Stimulated activated CD8-positive, alpha-beta memory T cell treated with anti-CD3 and anti-CD28 coated beads, Interleukin-12 subunit alpha, Interleukin-12 subunit beta, amount 100 ng/mL, for 24 hours (primary cell): ENCODE results near the gene ADAMTS16.

ENCODE experiments used
- DNase-seq: peaks from one replicate; pipeline ENCODE4 v3.0.0-alpha.2; 2020; ENCODE audit errors: extremely low read depth

Gene ADAMTS16

GRCh38 chr5:5315068-5315980 is 175.2 kb downstream of the ADAMTS16 start:
- DNase-seq = no peak

DNA sequence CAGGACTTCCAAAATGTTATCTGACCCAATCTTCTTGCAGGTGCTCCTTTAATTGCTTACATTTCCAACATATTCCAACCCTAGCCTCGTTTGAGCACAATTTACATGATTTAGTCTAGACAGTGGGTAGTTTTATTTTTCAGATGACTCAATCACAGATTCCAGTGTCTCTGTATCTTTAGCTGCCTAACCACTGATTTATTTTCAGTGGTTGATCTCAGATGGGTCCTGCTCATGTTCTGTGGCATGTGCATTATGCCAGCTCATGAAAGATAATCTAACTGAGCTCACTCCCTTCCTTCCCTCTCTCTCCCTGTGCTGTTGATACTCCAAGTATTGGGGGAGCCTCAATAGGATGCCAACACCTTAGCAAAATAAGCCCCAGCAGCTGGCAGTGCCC is 176.2 kb downstream of the ADAMTS16 start:
- DNase-seq = no peak

DNA sequence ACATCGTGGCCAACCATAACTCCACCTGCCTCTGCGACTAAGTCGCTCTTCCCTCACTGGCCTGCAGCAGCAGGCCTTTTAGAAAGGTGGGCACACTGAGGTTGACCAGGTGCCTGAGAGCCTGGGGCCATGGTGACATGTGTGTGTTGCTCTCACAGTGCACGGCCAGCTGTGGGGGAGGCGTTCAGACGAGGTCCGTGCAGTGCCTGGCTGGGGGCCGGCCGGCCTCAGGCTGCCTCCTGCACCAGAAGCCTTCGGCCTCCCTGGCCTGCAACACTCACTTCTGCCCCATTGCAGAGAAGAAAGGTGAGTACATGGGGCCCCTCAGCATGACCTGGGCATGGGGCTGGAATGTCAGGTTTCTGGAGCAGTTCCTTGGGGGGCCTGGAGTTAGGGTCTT is 177.8 kb downstream of the ADAMTS16 start:
- DNase-seq = no peak

DNA sequence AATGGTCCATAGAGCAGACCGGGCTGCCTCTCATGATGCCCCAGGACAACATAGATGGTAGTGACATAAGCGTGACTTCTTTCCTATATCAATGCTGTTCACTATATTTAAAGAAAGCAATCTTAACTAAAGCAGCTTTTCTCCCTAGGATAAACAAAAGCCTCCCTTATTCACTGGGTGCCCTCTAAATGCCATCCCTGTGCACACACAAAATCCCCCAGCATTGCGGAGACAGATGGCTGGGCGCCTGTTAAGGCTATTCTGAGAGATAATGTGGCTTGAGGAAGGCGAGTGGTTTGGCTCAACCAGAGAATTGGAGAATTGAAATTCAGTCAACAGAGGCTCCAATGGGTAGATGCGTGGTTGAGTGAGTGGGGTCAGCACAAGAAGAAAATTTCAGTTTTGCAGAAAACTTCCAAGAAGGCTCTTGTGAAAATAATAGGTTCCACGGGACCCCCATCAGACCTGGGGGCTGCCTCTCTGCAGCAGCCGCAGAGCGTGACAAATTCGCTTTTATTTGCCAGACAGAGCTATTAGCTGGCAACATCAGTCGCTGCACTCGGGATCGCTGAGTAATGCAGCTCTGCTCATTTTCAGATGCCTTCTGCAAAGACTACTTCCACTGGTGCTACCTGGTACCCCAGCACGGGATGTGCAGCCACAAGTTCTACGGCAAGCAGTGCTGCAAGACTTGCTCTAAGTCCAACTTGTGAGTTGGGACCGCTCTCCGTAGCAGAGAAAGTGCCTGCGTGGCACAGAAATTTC is 178.5 kb downstream of the ADAMTS16 start:
- DNase-seq = no peak

DNA sequence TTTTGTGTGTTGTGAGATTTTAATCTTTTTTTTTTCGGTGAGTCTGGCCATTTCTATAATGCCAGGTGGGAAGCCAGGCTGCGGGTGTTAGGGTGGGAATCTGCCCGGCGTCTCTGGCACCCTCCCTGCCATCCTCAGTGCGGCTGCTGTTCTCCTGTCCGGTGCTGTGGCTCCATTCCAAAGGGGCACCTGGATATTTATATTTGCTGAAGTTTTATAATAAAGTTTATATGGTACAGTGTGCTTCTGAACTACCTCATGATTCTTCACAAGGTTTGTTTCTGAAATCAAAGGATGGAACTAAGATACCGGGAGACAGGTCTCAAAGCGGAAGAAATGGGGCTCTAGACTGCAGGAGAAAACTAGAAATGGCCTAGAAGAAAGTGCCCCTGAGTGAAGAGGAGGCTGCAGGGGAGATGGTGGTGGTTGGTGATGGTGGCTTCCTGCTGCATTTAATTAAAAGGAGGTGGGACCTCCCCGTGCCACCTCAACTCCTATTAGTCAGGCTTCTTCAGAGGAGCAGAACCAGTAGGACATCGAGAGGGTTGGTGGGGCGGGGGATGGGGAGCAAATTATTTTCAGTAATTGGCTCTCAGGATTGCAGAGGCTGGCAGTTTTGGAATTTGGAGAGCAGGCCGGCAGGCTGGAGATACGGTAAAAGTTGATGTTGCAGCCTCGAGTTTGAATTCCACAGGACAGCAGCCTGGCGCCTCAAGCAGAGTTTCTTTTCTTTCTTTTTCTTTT is 180.1 kb downstream of the ADAMTS16 start:
- DNase-seq = no peak

GRCh38 chr5:5321137-5321536 is 181.0 kb downstream of the ADAMTS16 start:
- no peak for DNase-seq

DNA sequence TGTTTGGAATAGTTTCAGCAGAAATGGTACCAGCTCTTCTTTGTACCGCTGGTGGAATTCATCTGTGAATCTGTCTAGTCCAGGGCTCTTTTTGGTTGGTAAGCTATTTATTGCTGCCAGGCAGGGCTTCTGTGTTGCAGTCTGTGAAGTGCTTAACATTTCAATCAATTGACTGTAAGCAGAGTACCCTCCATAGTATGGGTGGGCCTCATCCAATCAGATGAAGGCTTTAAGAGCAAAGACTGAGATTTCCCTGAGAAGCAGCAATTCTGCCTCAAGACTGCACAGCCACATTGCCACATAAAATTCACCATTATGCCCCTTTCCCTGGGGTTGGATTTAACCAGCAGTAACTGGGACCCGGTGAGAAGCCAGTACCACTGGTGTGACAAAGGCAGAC is 183.4 kb downstream of the ADAMTS16 start:
- no peak for DNase-seq

DNA sequence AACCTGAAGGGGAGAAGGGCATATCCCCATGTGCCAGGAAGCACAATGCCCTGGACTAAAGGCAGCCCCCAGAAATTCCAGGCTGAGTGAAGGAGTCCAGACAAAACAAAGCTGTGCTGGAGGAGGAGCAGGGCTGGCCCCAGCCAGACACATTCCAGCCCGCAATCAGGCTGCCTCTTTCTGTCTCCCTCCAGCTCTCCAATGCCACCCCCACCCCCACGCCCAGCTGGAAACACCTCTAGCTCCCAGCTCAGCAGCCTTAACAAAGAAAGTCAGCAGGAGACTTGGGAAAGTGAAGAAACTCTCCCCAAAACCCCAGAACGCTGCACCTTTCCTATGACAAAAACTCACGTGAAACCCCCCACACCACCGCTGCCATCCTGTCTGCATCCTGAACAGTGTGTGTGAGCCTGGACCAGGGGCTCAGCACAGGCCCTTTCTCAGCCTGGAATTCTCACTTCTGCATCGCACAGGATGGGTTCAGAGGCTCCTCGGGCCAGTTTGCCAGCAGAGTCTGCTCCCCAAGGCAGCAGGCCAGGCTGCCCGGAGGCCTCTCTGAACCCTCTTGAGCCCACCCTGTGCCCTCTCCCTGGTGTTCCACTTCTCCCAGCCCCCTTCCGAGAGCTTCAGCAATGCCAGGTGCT is 186.1 kb downstream of the ADAMTS16 start:
- no peak for DNase-seq

DNA sequence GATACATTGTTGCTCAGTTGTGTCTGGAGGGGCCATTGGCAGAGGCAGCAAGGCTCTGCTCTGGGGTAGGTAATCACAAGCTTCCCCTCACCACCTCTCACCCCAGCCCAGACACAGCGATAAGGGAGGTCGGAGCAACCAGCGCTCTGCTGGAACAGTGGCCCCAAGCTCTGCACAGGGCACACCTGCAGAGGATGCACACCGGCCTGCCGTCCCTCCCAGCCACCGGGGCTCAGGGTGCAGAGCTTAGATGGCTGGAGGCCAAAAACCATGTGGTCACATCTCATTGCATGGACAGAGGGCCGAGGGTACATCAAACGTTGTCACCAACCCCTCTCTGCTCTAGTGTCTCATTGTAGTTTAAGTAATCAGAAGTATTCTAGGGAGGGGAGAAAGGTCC is 187.0 kb downstream of the ADAMTS16 start:
- DNase-seq = no peak

GRCh38 chr5:5330728-5331452 is 190.8 kb downstream of the ADAMTS16 start:
- DNase-seq = no peak

GRCh38 chr5:5331848-5332247 is 191.7 kb downstream of the ADAMTS16 start:
- no peak for DNase-seq

DNA sequence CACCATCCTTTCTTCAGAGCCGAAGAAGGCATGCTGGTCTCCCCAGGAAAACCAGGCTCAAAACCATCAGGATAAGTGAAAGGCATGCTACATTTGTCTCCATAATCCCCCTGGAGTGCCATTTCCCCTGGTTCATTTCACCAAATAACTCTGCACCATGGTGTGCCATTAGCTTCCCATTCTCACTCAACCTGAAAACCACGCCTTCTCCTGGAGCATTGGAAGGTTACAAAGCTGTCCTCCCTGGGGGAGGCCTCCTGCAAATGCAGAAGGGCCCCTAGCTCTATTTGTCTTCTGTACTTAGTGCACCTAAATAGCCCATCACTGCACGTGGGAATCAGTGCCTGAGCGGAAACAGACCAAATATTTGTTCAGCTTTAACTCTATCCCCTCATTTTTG is 192.2 kb downstream of the ADAMTS16 start:
- DNase-seq = no peak

DNA sequence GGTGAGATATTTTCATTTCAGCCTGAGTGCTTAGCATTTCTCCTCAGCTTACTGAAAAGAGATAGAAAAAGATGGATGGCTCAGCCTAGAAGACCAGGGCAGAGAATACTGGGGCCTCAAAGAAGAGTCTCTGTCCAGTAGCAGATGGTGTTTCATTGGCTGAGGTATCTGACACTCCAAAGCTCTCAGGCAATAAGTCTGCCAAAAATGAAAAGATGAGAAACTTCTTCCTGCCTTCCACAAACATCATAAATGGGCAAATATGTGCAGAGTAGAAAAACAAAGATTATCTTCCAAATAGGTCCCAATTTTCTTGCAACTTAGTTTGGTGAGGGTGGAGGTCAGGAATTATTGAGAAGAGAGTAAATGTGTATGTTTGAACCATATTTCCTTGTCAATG is 195.0 kb downstream of the ADAMTS16 start:
- no peak for DNase-seq

- DNase-seq = no peak
Measured at GRCh38 chr5:5335700-5336264, 195.7 kb downstream of the ADAMTS16 start.

DNA sequence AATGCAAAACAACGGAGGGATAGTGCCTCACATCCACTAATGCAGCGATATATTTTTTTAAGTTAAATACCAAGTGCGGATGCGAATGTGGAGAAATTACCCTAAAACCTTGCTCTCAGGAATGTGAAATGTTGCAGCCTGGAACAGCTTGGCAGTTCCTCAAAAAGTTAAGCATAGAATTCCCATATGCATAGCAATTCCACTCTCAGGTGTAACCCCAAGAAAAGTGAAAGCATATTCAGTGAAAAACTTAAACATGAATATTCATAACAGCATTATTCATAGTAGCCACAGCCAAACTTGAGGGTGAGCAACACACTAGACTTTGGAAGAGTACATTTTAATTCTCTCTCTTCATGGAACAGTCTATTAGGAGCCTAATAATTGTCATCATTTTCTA is 199.1 kb downstream of the ADAMTS16 start:
- DNase-seq = no peak

- DNase-seq = no peak
Measured at GRCh38 chr5:5340206-5340729, 200.1 kb downstream of the ADAMTS16 start.

GRCh38 chr5:5341531-5342292 is 201.6 kb downstream of the ADAMTS16 start:
- DNase-seq = no peak

GRCh38 chr5:5342784-5343183 is 202.7 kb downstream of the ADAMTS16 start:
- DNase-seq = no peak

GRCh38 chr5:5343568-5343967 is 203.4 kb downstream of the ADAMTS16 start:
- DNase-seq = no peak

DNA sequence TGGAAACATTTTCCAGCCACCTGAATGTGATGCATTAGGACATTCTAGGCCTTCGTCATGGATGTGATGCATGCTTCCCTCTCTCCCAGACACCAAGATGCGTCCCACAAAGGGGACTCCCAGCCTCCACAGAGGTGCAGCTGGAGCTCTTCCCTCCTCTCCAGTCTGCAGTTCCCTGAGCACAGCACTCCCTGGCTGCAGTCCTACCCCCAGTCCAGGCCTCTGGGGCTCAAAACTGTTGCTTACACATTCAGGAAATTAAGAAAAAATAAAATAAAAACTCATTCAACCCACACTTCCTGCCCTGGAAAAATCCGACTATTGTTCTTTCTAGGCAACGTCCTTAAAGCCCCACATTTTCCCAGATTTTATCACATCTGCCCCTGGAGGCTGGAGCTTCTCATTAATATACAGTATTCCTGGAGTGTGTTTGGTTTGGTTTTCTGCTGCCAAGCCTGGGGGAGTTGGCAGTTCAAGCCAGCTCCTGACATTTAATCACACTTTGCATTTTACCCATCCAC is 204.0 kb downstream of the ADAMTS16 start:
- DNase-seq = no peak
